Measurements from ENCODE around the gene RFK.

DNA sequence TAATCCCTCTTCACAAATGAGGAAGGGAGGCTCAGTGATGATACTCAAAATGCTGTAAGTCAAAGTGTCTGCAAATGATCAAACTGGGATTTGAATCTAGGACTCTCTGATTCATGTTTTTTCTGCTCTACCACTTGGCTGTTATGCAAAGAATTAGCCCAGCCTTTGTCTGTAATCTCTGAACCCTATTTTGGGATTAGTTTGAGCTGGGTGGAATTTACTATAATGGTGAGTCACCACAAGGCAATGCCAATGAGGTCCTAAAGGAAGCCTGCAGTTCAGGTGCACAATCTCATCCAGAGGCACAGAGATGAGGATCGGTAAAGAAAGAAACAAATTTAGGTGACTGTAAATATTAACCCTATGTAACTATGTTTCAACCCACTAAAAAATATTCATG lies 29.2 kb downstream of the RFK start:
- no peak for TF ChIP-seq POLR2A (IDR thresholded peaks at IDR 0.05)
- TF ChIP-seq, protein P1, sequence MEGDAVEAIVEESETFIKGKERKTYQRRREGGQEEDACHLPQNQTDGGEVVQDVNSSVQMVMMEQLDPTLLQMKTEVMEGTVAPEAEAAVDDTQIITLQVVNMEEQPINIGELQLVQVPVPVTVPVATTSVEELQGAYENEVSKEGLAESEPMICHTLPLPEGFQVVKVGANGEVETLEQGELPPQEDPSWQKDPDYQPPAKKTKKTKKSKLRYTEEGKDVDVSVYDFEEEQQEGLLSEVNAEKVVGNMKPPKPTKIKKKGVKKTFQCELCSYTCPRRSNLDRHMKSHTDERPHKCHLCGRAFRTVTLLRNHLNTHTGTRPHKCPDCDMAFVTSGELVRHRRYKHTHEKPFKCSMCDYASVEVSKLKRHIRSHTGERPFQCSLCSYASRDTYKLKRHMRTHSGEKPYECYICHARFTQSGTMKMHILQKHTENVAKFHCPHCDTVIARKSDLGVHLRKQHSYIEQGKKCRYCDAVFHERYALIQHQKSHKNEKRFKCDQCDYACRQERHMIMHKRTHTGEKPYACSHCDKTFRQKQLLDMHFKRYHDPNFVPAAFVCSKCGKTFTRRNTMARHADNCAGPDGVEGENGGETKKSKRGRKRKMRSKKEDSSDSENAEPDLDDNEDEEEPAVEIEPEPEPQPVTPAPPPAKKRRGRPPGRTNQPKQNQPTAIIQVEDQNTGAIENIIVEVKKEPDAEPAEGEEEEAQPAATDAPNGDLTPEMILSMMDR (IDR thresholded peaks at IDR 0.05), result no peak

All from heart left ventricle (tissue), 13 donors.